Keratinocyte (primary cell): Measurements from ENCODE around the gene SCAMP1. TPM values are rescaled to one million over a fixed set of nuclear protein-coding genes. Genes with fewer than 3 reads are reported as not detected.

Experiments
- DNase-seq: peaks from one replicate; pipeline ENCODE4 v3.0.0-alpha.2; 2011; ENCODE audit warnings: low read depth, missing footprints, low spot score
- FAIRE-seq: peaks from 2 replicates; lab custom pipeline; 2011; peaks lifted over from hg19 to GRCh38; lab: Jason Lieb, UNC
- H2AFZ ChIP-seq: 2 replicates; pipeline ENCODE4 v1.6.0; 2012; ENCODE audit warnings: low read length, control low read depth, inconsistent platforms; ENCODE audit not compliant: control insufficient read depth
- H3K27ac ChIP-seq: 2 replicates; pipeline ENCODE4 v1.5.1; 2011; ENCODE audit warnings: low read length; ENCODE audit not compliant: control insufficient read depth, insufficient read depth
- H3K27me3 ChIP-seq: 3 replicates; pipeline ENCODE4 v1.6.0; 2011; ENCODE audit warnings: low read length; ENCODE audit not compliant: control insufficient read depth, insufficient read depth; ENCODE audit errors: extremely low read depth
- H3K36me3 ChIP-seq, 2 experiments: 2 replicates in 1 of 2; 3 replicates in 1 of 2; pipeline ENCODE4 v1.5.1; 2011; ENCODE audit warnings: low read length in 2 of 2, mild to moderate bottlenecking in 1 of 2; ENCODE audit not compliant: control insufficient read depth in 2 of 2, insufficient read depth in 2 of 2; ENCODE audit errors: extremely low read depth in 1 of 2
- H3K4me1 ChIP-seq: 3 replicates; pipeline ENCODE4 v1.5.1; 2011; ENCODE audit warnings: low read length; ENCODE audit not compliant: control insufficient read depth, insufficient read depth; ENCODE audit errors: extremely low read depth
- H3K4me2 ChIP-seq: 3 replicates; pipeline ENCODE4 v1.6.0; 2011; ENCODE audit warnings: low read depth, low read length; ENCODE audit not compliant: control insufficient read depth, insufficient read depth; ENCODE audit errors: extremely low read depth
- H3K4me3 ChIP-seq, 3 experiments: fragments of 200-600 bp in 1 of 3; sonication (generic) in 1 of 3; 2 replicates in 2 of 3; 3 replicates in 1 of 3; pipeline ENCODE4 v1.5.1; 2011 to 2016; ENCODE audit warnings: low read length in 3 of 3, mild to moderate bottlenecking in 3 of 3, control low read depth in 2 of 3, inconsistent platforms in 1 of 3, low read depth in 1 of 3, mixed read lengths in 1 of 3, mixed run types in 1 of 3, moderate library complexity in 1 of 3; ENCODE audit not compliant: control insufficient read depth in 2 of 3, insufficient read depth in 2 of 3; ENCODE audit errors: extremely low read depth in 1 of 3
- H3K79me2 ChIP-seq: 2 replicates; pipeline ENCODE4 v1.6.0; 2012; ENCODE audit warnings: low read length; ENCODE audit not compliant: control insufficient read depth, insufficient read depth
- H3K9ac ChIP-seq: 3 replicates; pipeline ENCODE4 v1.6.0; 2011; ENCODE audit warnings: low read length; ENCODE audit not compliant: control insufficient read depth, insufficient read depth; ENCODE audit errors: extremely low read depth
- H3K9me1 ChIP-seq: 3 replicates; pipeline ENCODE4 v1.6.0; 2011; ENCODE audit warnings: low read length; ENCODE audit not compliant: control insufficient read depth, insufficient read depth; ENCODE audit errors: extremely low read depth
- H3K9me3 ChIP-seq: 2 replicates; pipeline ENCODE4 v1.5.1; 2012; ENCODE audit warnings: low read depth, low read length; ENCODE audit not compliant: control insufficient read depth
- H4K20me1 ChIP-seq: 3 replicates; pipeline ENCODE4 v1.6.0; 2011; ENCODE audit warnings: low read length; ENCODE audit not compliant: control insufficient read depth, insufficient read depth; ENCODE audit errors: extremely low read depth
- CTCF ChIP-seq, 3 experiments: IDR thresholded peaks in 1 of 3; conservative IDR thresholded peaks in 1 of 3; optimal IDR thresholded peaks in 1 of 3; 2 replicates in 2 of 3; 3 replicates in 1 of 3; pipeline versions ENCODE3 to v1.5.1; 2011; ENCODE audit warnings: low read length in 3 of 3, mild to moderate bottlenecking in 3 of 3, moderate library complexity in 2 of 3, control low read depth in 1 of 3, inconsistent platforms in 1 of 3; ENCODE audit not compliant: insufficient read depth in 2 of 3; ENCODE audit errors: extremely low read depth in 1 of 3
- EZH2 ChIP-seq: IDR thresholded peaks from one replicate; pipeline ENCODE4 v1.6.1; 2012; ENCODE audit warnings: inconsistent platforms, mild to moderate bottlenecking, low read length, moderate library complexity
- dilution Hi-C: fragments of 300-500 bp; cut with MboI; formaldehyde crosslinking; loops from one replicate; pipeline ENCODE4 v1.7.0; 2020; ENCODE audit warnings: low sequenced_read_pairs; ENCODE audit not compliant: extremely low pct_ligation_motif_present
- polyA plus RNA-seq, 5 experiments: library from polyadenylated mRNA; depleted of rRNA in 3 of 5; stranded (reverse) in 3 of 5; stranded (forward) in 1 of 5; unstranded in 1 of 5; fragments of >200 nt; gene quantifications; 1 replicate in 1 of 5; 2 replicates in 3 of 5; 3 replicates in 1 of 5; pipeline versions ENCODE4 v1.2.1 to v1.2.3, GENCODE V29; 2011 to 2012; ENCODE audit warnings: missing spikeins in 2 of 5, low read depth in 1 of 5, low replicate concordance in 1 of 5

The SCAMP1 gene
- polyA plus RNA-seq, 1 donor (not counting 4 experiments of a cell fraction or from before 2014, with no cell fraction given) = 36.6 TPM

GRCh38 chr5:78495800-78496199 lies 135.4 kb downstream of the SCAMP1 start:
- peaks cover 6 to 7% of the 10 kb centered on the region in 2 experiments for H3K36me3 ChIP-seq
- H3K9me1 ChIP-seq = no peaks in the 10 kb centered on the region
- no peaks in the 10 kb centered on the region for H3K27me3 ChIP-seq
- no peak overlapping the region for H3K9ac ChIP-seq
- TF ChIP-seq CTCF (optimal IDR thresholded peaks at IDR 0.05 in 1 of 3, IDR thresholded peaks at IDR 0.05 in 1 of 3, conservative IDR thresholded peaks at IDR 0.05 in 1 of 3; ENCODE audit: extremely low read depth in 1 of 3, insufficient read depth in 2 of 3, low read length in 3 of 3) (no peak), EZH2 (no peak)
- H3K79me2 ChIP-seq = peaks cover 11% of the 10 kb centered on the region
- H2AFZ ChIP-seq = no peak overlapping the region
- H3K4me2 ChIP-seq = no peak overlapping the region
- no peak for FAIRE-seq
- H3K9me3 ChIP-seq = no peaks in the 10 kb centered on the region
- dilution Hi-C loops = no loop called here
- no peak overlapping the region for H3K27ac ChIP-seq
- H3K4me3 ChIP-seq = no peak overlapping the region
- DNase-seq = no peak
- H3K4me1 ChIP-seq = peaks cover 6% of the 10 kb centered on the region
- no peaks in the 10 kb centered on the region for H4K20me1 ChIP-seq

- Histone ChIP-seq H3K9ac (no peak overlapping the region), H3K4me1 (peaks cover 9% of the 10 kb centered on the region), H3K79me2 (peaks cover 12% of the 10 kb centered on the region), H3K27ac (no peak overlapping the region), H3K27me3 (no peaks in the 10 kb centered on the region), H3K4me3 (no peak overlapping the region), H3K9me3 (no peaks in the 10 kb centered on the region), H3K4me2 (no peak overlapping the region), H3K36me3 (peaks cover 5 to 7% of the 10 kb centered on the region in 2 experiments), H4K20me1 (no peaks in the 10 kb centered on the region), H3K9me1 (peaks cover 2% of the 10 kb centered on the region), H2AFZ (no peak overlapping the region)
- dilution Hi-C loops = no loop called here
- DNase-seq = no peak
- FAIRE-seq = no peak
- TF ChIP-seq CTCF (optimal IDR thresholded peaks at IDR 0.05 in 1 of 3, IDR thresholded peaks at IDR 0.05 in 1 of 3, conservative IDR thresholded peaks at IDR 0.05 in 1 of 3; ENCODE audit: extremely low read depth in 1 of 3, insufficient read depth in 2 of 3, low read length in 3 of 3) (no peak), EZH2 (no peak)
These were observed 136.0 kb downstream of the SCAMP1 start for GRCh38 chr5:78496373-78496772.
